Endothelial cell of umbilical vein (primary cell): ENCODE data around the gene CDC37. TPM values are rescaled to one million over a fixed set of nuclear protein-coding genes. Genes with fewer than 3 reads are reported as not detected.

Experiments used
- BruUV-seq: library from RNA; stranded (reverse); fragments of 400-500 nt; replicated peaks from 2 replicates; lab custom pipeline; 2021; lab: Mats Ljungman, UMichigan
- CTCF ChIA-PET: fragments of 300-600, 350-600 bp; sonication (Branson Sonifier 250); formaldehyde crosslinking; loops from one replicate; lab custom pipeline; 2021; ENCODE audit warnings: antibody characterized with exemption, inconsistent platforms; lab: Charles Lee
- POLR2A ChIA-PET: fragments of 300-600, 350-600 bp; sonication (Branson Sonifier 250); formaldehyde crosslinking; loops from one replicate; lab custom pipeline; 2021; ENCODE audit warnings: antibody characterized with exemption, inconsistent platforms; lab: Charles Lee
- DNase-seq: peaks from one replicate; pipeline ENCODE4 v3.0.0-alpha.2; 2011; ENCODE audit warnings: low read depth, low spot score
- FAIRE-seq: peaks from 2 replicates; lab custom pipeline; 2011; peaks lifted over from hg19 to GRCh38; lab: Jason Lieb, UNC
- H2AFZ ChIP-seq: 2 replicates; pipeline ENCODE4 v1.6.0; 2012; ENCODE audit warnings: low read depth, low read length, control low read depth, inconsistent platforms
- H3K27ac ChIP-seq: 2 replicates; pipeline ENCODE4 v1.5.1; 2011; ENCODE audit warnings: low read depth, mild to moderate bottlenecking, control low read depth, low read length, moderate library complexity; ENCODE audit not compliant: insufficient read depth
- H3K27me3 ChIP-seq, 2 experiments: 2 replicates each; pipeline versions ENCODE4 v1.6.0 to v1.6.1; 2011; ENCODE audit warnings: low read length in 2 of 2, mixed read lengths in 1 of 2; ENCODE audit not compliant: control insufficient read depth in 2 of 2, insufficient read depth in 2 of 2
- H3K36me3 ChIP-seq, 2 experiments: 2 replicates in 1 of 2; 3 replicates in 1 of 2; pipeline ENCODE4 v1.5.1; 2011; ENCODE audit warnings: low read length in 2 of 2, mild to moderate bottlenecking in 1 of 2, moderate library complexity in 1 of 2; ENCODE audit not compliant: control insufficient read depth in 2 of 2, insufficient read depth in 2 of 2; ENCODE audit errors: extremely low read depth in 1 of 2
- H3K4me1 ChIP-seq: 3 replicates; pipeline ENCODE4 v1.5.1; 2011; ENCODE audit warnings: mild to moderate bottlenecking, low read length; ENCODE audit not compliant: control insufficient read depth, insufficient read depth; ENCODE audit errors: extremely low read depth
- H3K4me2 ChIP-seq: 2 replicates; pipeline ENCODE4 v1.6.1; 2011; ENCODE audit warnings: low read length, control low read depth, mixed read lengths; ENCODE audit not compliant: insufficient read depth
- H3K4me3 ChIP-seq, 3 experiments: fragments of 200-600 bp in 1 of 3; sonication (generic), shearing (Covaris generic) in 1 of 3; replicated peaks in 1 of 3; 2 replicates each; pipeline ENCODE4 v1.5.1; 2011 to 2016; ENCODE audit warnings: control low read depth in 3 of 3, low read length in 3 of 3, mild to moderate bottlenecking in 2 of 3, inconsistent platforms in 1 of 3, low read depth in 1 of 3, moderate library complexity in 1 of 3; ENCODE audit not compliant: insufficient read depth in 1 of 3
- H3K79me2 ChIP-seq: 2 replicates; pipeline ENCODE4 v1.6.0; 2012; ENCODE audit warnings: low read length, inconsistent platforms; ENCODE audit not compliant: control insufficient read depth, insufficient read depth
- H3K9ac ChIP-seq: replicated peaks from 2 replicates; pipeline ENCODE3; 2011; ENCODE audit warnings: low read length, control low read depth; ENCODE audit not compliant: insufficient read depth; ENCODE audit errors: extremely low read depth
- H3K9me1 ChIP-seq: replicated peaks from 3 replicates; pipeline ENCODE4 v1.6.0; 2011; ENCODE audit warnings: mild to moderate bottlenecking, low read length; ENCODE audit not compliant: control insufficient read depth, insufficient read depth; ENCODE audit errors: extremely low read depth
- H3K9me3 ChIP-seq: replicated peaks from 2 replicates; pipeline ENCODE4 v1.5.1; 2012; ENCODE audit warnings: low read length, inconsistent platforms; ENCODE audit not compliant: control insufficient read depth, insufficient read depth
- H4K20me1 ChIP-seq: replicated peaks from 2 replicates; pipeline ENCODE3; 2011; ENCODE audit warnings: mild to moderate bottlenecking, low read length; ENCODE audit not compliant: control insufficient read depth, insufficient read depth; ENCODE audit errors: extremely low read depth
- EZH2 ChIP-seq: IDR thresholded peaks from 2 replicates; pipeline ENCODE4 v1.6.1; 2012; ENCODE audit warnings: borderline replicate concordance, low read depth, mild to moderate bottlenecking, moderate library complexity, low read length, inconsistent platforms; ENCODE audit not compliant: severe bottlenecking
- FOS ChIP-seq: IDR thresholded peaks from 2 replicates; pipeline ENCODE4 v1.6.1; 2011; ENCODE audit warnings: mild to moderate bottlenecking, low read length, moderate library complexity, borderline replicate concordance; ENCODE audit not compliant: insufficient read depth
- GATA2 ChIP-seq: IDR thresholded peaks from 2 replicates; pipeline ENCODE4 v1.7.0; 2011; ENCODE audit warnings: low read depth, mild to moderate bottlenecking, moderate library complexity, mixed read lengths, low read length; ENCODE audit not compliant: insufficient read length, insufficient read depth
- JUN ChIP-seq: IDR thresholded peaks from 2 replicates; pipeline ENCODE4 v1.6.1; 2011; ENCODE audit warnings: borderline replicate concordance, low read depth; ENCODE audit not compliant: insufficient read length, insufficient read depth
- MYC ChIP-seq: IDR thresholded peaks from one replicate; pipeline ENCODE4 v1.6.1; 2011; ENCODE audit warnings: mild to moderate bottlenecking, low read depth, low read length
- POLR2A ChIP-seq: IDR thresholded peaks from 2 replicates; pipeline ENCODE4 v1.6.1; 2012; ENCODE audit warnings: low read depth, mild to moderate bottlenecking, control low read depth, low read length
- POLR2AphosphoS5 ChIP-seq: IDR thresholded peaks from 2 replicates; pipeline ENCODE4 v1.6.1; 2012; ENCODE audit warnings: low read depth, mild to moderate bottlenecking, control low read depth, low read length, moderate library complexity; ENCODE audit not compliant: insufficient read depth
- dilution Hi-C: fragments of 300-500 bp; cut with MboI; formaldehyde crosslinking; loops from one replicate; pipeline ENCODE4 v1.15.0; 2019; ENCODE audit warnings: low sequenced_read_pairs; ENCODE audit not compliant: extremely low pct_ligation_motif_present
- intact Hi-C: fragments of 100-400 bp; cut with micrococcal nuclease; formaldehyde crosslinking; loops from one replicate; pipeline ENCODE4 v1.10.0; 2022
- polyA plus RNA-seq, 4 experiments: library from polyadenylated mRNA; depleted of rRNA in 3 of 4; stranded (reverse) in 3 of 4; unstranded in 1 of 4; fragments of >200 nt; gene quantifications; 2 replicates each; pipeline versions ENCODE4 v1.2.1 to v1.2.3, GENCODE V29; 2011 to 2012; ENCODE audit warnings: missing spikeins in 1 of 4
- total RNA-seq: library from RNA; stranded (reverse); gene quantifications from 2 replicates; pipeline ENCODE4 v1.2.3, GENCODE V29; 2021
- TF ChIP-seq, protein P1 (sequence below), 2 donors: IDR thresholded peaks; 1 replicate in 1 of 2; 2 replicates in 1 of 2; pipeline ENCODE4 v1.5.1; 2011; ENCODE audit warnings: low read length in 2 of 2, mild to moderate bottlenecking in 2 of 2, moderate library complexity in 2 of 2, control low read depth in 1 of 2, inconsistent platforms in 1 of 2, low read depth in 1 of 2; ENCODE audit not compliant: insufficient read depth in 1 of 2; ENCODE audit errors: extremely low read depth in 1 of 2
- TF ChIP-seq, protein P2 (sequence below): IDR thresholded peaks from 2 replicates; pipeline ENCODE4 v1.6.1; 2011; ENCODE audit not compliant: insufficient read depth, insufficient read length

The CDC37 gene
- total and polyA plus RNA-seq, 2 donors (not counting 3 experiments of a cell fraction or from before 2014, with no cell fraction given) = 300 to 372 TPM

DNA sequence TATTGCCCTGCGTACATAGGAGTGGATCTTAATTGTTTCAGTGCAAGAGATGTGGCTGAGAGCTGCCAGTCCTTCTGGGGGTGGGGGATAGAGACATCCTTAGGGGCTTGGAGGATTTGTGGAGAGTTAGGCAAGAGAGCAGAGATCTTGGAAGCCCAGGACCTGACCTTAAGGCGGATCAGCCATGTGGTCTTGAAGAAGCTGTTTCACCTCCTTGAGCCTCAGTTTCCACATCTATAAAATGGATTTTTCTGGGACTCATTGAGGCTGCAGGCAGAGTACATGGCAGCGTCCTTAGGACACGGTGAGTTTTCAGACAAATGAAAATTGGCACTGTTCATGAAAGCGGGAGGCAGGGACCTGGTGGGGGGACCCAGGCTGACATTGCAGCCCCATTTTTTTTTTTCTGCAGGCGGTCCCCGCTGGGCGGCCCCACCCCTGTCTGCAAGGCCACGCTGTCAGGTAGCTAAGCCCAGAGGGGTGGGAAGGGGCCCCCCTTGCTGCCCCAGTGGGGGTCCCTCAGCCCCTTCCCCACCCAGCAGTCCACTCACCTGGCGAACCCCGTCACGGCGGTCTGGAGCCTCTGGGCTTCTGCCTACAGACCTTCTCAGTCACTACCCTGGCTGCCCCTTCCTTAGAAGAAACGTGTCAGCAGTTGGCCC is 47.0 kb upstream of the CDC37 start:
- ChIA-PET CTCF (interaction anchor here (1.0 to 1.5 kb wide), 2 partner anchors 15 to 29 kb away, joined by 3 to 5 read pairs; no protein-coding TSS in a partner anchor), POLR2A (no interaction called here)
- no TSS peak for BruUV-seq
- Histone ChIP-seq H3K27ac (no peak overlapping the region), H3K9ac (no peak overlapping the region), H3K27me3 (no peaks in the 10 kb centered on the region), H3K4me2 (no peak overlapping the region), H2AFZ (no peak overlapping the region), H3K9me1 (no peaks in the 10 kb centered on the region), H4K20me1 (no peaks in the 10 kb centered on the region), H3K9me3 (no peaks in the 10 kb centered on the region), H3K79me2 (no peaks in the 10 kb centered on the region), H3K4me3 (no peak overlapping the region), H3K4me1 (no peaks in the 10 kb centered on the region), H3K36me3 (no peaks in the 10 kb centered on the region)
- FAIRE-seq = no peak
- dilution Hi-C loops (no loop called here), intact Hi-C loops (no loop called here)
- DNase-seq = no peak
- no peak for TF ChIP-seq POLR2AphosphoS5
- TF ChIP-seq, protein P1, sequence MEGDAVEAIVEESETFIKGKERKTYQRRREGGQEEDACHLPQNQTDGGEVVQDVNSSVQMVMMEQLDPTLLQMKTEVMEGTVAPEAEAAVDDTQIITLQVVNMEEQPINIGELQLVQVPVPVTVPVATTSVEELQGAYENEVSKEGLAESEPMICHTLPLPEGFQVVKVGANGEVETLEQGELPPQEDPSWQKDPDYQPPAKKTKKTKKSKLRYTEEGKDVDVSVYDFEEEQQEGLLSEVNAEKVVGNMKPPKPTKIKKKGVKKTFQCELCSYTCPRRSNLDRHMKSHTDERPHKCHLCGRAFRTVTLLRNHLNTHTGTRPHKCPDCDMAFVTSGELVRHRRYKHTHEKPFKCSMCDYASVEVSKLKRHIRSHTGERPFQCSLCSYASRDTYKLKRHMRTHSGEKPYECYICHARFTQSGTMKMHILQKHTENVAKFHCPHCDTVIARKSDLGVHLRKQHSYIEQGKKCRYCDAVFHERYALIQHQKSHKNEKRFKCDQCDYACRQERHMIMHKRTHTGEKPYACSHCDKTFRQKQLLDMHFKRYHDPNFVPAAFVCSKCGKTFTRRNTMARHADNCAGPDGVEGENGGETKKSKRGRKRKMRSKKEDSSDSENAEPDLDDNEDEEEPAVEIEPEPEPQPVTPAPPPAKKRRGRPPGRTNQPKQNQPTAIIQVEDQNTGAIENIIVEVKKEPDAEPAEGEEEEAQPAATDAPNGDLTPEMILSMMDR (IDR thresholded peaks at IDR 0.05; ENCODE audit: extremely low read depth in 1 of 2, insufficient read depth in 1 of 2, low read depth in 1 of 2, low read length in 2 of 2) = no peak
- no peak for TF ChIP-seq POLR2A
- TF ChIP-seq FOS = no peak
- TF ChIP-seq EZH2 = no peak
- TF ChIP-seq JUN = no peak
- no peak for TF ChIP-seq MYC
- TF ChIP-seq GATA2 = no peak
- TF ChIP-seq, protein P2, sequence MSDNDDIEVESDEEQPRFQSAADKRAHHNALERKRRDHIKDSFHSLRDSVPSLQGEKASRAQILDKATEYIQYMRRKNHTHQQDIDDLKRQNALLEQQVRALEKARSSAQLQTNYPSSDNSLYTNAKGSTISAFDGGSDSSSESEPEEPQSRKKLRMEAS = no peak
